ENCODE data around the gene TEAD1.

Gene TEAD1

DNA sequence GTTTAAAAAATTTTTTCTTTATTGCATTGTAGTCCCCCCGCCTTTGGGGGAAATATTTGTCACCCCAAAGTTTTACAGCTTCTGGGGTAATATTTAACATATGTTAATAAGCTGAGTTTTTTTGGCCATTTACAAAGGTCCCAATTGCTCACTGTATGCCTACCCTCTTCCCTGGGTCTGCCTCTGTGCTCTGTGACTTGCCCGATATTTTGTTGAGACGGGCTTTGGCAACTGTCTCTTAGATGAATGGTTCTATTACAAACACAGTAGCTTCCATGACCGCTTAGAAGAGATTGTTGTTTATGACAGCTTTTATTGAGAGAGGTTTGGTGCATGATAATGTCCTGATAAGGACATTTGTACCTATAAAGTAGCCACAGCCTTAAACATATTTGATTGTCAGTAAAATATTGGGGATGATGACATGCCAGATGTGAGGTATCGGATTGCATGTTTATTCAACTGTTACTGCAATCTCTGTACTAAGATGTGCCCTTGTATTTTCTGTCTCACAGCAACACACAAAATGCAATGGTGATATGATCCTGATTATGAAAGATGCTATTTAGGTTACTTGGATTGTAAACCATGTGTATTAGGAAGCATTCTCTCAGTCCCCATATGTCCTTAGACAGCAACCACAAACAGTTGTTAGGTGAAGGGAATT lies 103.1 kb downstream of the TEAD1 start:
- no peak overlapping the region for H3K27ac ChIP-seq

DNA sequence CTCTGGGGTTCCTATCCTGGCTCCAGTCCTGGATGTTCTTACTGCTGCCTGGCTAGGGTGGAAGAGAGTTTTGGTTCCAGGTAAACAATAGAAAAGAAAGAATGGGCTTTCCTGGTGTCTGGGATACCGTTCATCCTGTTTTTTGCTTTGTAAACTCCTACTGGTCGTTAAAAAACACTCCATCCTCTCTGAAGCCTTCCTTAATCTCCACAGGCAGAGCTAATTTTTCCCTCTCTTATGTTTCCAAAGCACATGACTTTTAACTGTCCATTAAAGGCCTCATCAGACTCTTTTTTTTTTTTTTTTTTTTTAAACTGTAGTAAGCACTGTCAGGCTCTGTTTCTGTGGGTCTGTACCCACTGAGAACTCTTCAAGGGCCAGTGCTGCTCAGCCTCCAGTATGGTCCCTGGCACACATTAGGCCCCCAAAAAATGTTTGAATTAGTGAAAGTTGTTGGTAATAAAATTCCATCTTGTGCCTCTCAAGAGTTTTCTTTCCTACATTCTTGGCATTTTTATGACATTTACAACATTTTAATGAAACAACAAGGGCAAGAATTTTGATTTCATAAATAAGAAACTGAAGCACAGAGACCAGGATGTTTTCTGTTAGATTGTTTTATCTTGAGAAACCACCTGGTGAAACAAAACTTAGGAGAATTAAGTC lies 104.2 kb downstream of the TEAD1 start:
- H3K27ac ChIP-seq = no peak overlapping the region
- TF ChIP-seq, protein P1, sequence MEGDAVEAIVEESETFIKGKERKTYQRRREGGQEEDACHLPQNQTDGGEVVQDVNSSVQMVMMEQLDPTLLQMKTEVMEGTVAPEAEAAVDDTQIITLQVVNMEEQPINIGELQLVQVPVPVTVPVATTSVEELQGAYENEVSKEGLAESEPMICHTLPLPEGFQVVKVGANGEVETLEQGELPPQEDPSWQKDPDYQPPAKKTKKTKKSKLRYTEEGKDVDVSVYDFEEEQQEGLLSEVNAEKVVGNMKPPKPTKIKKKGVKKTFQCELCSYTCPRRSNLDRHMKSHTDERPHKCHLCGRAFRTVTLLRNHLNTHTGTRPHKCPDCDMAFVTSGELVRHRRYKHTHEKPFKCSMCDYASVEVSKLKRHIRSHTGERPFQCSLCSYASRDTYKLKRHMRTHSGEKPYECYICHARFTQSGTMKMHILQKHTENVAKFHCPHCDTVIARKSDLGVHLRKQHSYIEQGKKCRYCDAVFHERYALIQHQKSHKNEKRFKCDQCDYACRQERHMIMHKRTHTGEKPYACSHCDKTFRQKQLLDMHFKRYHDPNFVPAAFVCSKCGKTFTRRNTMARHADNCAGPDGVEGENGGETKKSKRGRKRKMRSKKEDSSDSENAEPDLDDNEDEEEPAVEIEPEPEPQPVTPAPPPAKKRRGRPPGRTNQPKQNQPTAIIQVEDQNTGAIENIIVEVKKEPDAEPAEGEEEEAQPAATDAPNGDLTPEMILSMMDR (conservative IDR thresholded peaks at IDR 0.05) = no peak
- no peak for TF ChIP-seq ZFX (IDR thresholded peaks at IDR 0.05)

More for the DNA sequence above, 103.1 kb downstream of the TEAD1 start:
- TF ChIP-seq, protein P1 (conservative IDR thresholded peaks at IDR 0.05) = no peak
- no peak for TF ChIP-seq ZFX (IDR thresholded peaks at IDR 0.05)

DNA sequence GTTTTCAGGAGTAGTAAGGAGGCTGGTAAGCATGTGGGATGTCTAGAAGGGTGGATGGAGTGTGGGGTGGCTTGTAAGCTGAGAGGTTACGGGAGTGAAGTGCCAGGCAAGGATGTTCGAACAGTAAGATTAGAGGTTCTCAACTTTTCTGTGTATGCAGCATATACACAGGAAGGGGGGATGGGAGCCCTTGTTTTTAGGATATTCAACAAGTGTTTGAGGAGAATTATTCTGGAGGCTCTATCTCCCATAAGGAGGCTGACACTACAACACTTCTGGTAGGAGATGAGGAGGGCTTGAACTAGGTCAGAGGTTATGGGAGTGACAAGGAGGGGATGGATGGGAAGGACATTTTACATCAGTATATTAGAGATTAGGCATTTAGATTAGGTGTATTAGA lies 109.5 kb downstream of the TEAD1 start:
- H3K27ac ChIP-seq = no peak overlapping the region
- no peak for TF ChIP-seq ZFX (IDR thresholded peaks at IDR 0.05)
- TF ChIP-seq, protein P1 (conservative IDR thresholded peaks at IDR 0.05) = no peak

DNA sequence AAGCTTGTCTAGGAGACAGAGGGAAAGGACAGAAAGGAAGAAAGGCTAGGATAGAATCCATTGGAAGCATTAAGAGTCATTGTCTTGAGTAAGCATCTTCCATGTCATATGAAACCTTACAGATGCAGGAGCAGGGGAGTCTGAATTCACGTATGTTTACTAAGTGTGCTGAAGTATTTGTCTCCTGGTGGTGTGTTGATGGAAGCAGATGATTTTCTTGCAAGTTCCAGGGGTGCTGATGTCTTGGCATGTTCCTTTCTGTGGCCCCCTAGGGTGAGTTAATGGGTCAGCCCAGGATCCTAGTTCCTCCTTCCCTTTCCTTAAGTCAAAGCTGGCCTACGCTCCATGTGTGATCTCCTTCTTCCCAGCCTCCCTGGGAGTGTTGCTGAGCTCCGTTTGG lies 110.2 kb downstream of the TEAD1 start:
- TF ChIP-seq, protein P1 (conservative IDR thresholded peaks at IDR 0.05) = no peak
- no peak for TF ChIP-seq ZFX (IDR thresholded peaks at IDR 0.05)
- H3K27ac ChIP-seq = no peak overlapping the region

DNA sequence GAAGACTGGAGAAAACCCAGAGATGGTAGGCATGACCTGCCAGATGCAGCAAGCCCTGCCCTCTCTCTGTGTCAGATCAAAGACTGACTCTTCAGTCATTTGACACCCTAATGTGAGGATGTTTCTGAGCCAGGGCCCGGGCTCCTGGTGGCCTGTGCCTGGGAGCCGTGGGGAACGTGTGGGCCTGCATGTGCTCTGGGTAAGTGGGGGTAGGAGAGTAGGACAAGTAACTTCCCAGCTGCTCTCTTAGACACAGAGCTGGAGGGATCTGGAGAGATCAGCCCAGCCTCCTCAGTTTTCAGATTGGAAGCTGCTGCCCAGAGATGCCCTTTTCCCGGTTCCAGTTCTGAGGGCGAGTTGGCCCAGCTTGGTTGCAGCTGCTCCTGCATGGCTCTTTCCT lies 110.8 kb downstream of the TEAD1 start:
- no peak overlapping the region for H3K27ac ChIP-seq
- no peak for TF ChIP-seq ZFX (IDR thresholded peaks at IDR 0.05)
- TF ChIP-seq, protein P1 (conservative IDR thresholded peaks at IDR 0.05) = no peak

DNA sequence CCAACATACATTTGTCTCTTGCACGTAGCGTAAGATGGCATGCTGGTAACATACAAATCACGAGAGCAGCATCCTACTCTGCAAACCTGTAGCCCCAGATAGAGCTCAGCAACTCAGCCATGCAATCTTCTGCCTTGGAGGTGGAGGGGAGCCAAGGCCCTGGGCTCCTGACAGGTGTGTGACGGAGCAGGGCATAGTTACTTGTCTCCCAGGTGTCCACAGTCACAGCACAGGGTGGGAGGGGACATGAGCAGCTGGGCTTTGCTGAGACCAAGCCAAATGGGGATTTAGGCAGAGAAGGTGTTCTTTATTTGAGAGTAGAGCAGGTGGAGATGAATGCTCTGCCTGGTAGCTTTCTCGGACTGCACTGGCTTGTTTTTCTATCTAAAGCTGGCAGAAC lies 111.7 kb downstream of the TEAD1 start:
- no peak overlapping the region for H3K27ac ChIP-seq
- no peak for TF ChIP-seq ZFX (IDR thresholded peaks at IDR 0.05)
- TF ChIP-seq, protein P1 (conservative IDR thresholded peaks at IDR 0.05) = no peak

DNA sequence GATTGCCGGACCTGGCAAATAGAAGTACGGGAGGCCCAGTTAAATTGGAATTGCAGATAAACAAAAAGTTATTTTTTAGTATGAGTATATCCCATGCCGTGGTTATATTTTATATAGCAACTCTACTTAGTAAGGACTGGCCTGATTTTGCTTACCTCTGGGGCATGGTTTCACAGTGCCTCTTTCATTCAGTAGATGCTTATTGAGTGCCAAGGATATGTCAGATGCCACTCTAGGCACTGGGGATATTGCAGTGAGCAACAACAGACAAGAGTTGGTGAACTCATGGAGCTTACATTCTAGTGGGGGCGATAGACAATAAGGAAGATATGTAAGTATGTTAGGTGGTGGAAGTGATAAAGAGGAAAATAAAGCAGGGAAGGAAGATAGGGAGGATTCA lies 112.2 kb downstream of the TEAD1 start:
- no peak overlapping the region for H3K27ac ChIP-seq
- TF ChIP-seq ZFX (IDR thresholded peaks at IDR 0.05) = no peak
- TF ChIP-seq, protein P1 (conservative IDR thresholded peaks at IDR 0.05) = no peak
